Measurements from ENCODE around the gene ARHGEF6.
A peak's percentile ranks its signal among the peaks of the same experiment; 100 is the strongest.
"Not testable (repeated sequence)": the region's sequence is repeated elsewhere in the genome, so short reads cannot be mapped to it uniquely, and the experiment has no call there.

ARHGEF6 gene

GRCh38 chrX:136780763-136781162 is at the start of gene ARHGEF6:
TSS of gene ARHGEF6 (minus strand) at chrX:136780932. CDS start at chrX:136780882, 50 bp downstream.
- no peak for DNase-seq (ENCODE audit: low read depth)

DNA sequence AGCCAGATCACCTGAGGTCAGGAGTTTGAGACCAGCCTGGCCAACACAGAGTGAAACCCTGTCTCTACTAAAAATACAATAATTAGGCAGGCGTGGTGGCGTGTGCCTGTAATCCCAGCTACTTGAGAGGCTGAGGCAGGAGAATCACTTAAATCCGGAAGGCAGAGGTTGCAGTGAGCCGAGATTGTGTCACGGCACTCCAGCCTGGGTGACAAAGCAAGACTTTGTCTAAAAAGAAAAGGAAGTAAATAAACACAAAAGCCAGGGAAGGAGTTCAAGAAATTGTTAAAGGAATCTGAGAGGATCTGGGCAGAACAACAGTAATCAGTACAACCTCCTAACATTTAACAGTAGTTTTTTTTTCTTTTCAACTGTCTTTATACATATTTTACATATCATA is 48.7 kb upstream of the ARHGEF6 start:
- DNase-seq (ENCODE audit: low read depth): no peak

DNA sequence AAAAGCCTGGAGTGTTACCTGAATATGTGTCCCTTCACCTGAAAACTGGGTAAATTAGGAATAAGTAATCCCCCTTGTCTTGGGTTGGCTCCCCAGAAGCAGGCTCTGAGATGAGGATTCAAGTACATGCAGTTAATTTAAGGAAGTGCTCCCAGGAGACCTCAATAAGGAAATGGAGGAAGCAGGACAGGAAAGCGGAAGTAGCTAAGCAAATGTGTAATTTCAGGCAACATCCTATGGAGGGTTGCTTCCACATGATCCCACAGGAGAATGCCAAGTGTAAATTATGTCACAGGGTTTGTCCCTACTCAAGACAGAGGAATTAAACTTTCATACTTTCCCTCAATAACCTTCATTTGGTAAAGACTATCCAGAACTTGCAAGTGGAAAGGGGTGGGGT is 48.1 kb upstream of the ARHGEF6 start:
- DNase-seq (ENCODE audit: low read depth): no peak

- no peak for DNase-seq (ENCODE audit: low read depth)
Observed at GRCh38 chrX:136827026-136827425, 46.3 kb upstream of the ARHGEF6 start.

GRCh38 chrX:136825771-136826170 is 45.0 kb upstream of the ARHGEF6 start:
- DNase-seq (ENCODE audit: low read depth): no peak

DNA sequence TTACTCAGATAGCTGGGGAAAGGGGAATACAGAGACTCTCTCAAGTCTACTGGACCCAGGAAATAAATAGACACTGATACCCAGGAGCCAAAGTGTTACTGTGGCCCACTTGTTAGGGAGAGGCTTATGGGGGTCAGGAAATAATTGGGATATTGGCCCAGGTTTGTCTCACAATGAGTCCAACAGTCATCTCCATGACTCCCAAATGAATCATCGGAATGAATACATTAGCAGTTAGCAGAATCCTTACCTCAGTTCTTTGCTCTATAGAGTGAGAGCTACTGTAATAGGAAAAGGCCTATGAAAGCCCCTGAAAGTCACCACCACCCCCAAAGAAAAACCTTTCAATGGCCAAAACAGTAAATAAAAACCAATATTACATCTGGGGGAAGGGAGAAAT is 42.4 kb upstream of the ARHGEF6 start:
- DNase-seq (ENCODE audit: low read depth): peak; percentile 3

GRCh38 chrX:136822337-136823095 is 41.8 kb upstream of the ARHGEF6 start:
- no peak for DNase-seq (ENCODE audit: low read depth)

DNA sequence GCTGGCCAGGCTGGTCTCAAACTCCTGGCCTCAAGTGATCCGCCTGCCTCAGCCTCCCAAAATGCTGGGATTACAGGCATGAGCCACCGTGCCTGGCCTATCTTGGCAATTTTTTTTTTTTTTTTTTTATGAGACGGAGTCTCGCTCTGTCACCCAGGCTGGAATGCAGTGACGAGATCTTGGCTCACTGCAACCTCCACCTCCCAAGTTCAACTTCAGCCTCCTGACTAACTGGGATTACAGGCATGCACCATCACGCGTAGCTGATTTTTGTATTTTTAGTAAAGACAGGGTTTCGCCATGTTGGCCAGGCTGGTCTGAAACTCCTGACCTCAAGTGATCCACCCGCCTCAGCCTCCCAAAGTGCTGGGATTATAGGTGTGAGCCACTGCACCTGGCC is 39.0 kb upstream of the ARHGEF6 start:
- not testable (repeated sequence) for DNase-seq (ENCODE audit: low read depth)

GRCh38 chrX:136819031-136819703 is 38.4 kb upstream of the ARHGEF6 start:
- no peak for DNase-seq (ENCODE audit: low read depth)

DNA sequence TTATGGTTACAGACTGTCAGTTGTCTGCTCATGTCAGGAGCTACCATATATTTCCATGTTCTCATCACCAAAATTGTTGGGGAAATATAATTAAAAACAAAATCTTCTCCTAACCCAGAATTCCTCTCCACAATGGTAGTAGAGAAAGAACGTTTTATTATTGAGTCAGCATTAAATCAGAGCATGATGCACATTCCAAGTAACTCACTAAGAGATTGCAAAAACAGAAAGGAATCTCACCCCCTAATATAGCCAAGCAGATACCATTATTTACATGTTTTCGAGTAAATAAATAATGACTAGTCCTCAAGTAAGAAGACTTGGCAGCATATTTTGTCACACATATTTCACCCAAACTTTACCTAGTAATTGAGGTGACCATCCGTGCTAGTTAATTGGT is 36.2 kb upstream of the ARHGEF6 start:
- no peak for DNase-seq (ENCODE audit: low read depth)

GRCh38 chrX:136814847-136815750 is 34.4 kb upstream of the ARHGEF6 start:
- DNase-seq (ENCODE audit: low read depth): no peak

DNA sequence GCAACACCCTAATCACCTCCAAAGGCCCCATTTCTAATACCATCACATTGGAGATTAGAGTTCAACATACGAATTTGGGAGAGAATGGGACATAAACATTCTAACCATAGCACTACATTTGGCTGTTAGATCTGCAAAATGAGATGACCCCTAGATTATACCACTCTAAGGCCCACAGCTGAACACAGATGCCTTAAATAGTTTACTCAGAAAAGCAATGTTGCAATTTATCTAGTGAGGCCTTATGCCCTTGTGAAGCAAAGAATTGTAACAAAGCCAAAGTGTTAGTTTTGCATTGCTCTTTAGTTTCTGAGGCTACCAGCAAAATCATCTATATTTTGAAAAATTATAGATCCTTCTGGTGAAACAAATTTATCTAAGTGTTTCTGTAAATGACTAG is 31.6 kb upstream of the ARHGEF6 start:
- DNase-seq (ENCODE audit: low read depth): no peak

DNA sequence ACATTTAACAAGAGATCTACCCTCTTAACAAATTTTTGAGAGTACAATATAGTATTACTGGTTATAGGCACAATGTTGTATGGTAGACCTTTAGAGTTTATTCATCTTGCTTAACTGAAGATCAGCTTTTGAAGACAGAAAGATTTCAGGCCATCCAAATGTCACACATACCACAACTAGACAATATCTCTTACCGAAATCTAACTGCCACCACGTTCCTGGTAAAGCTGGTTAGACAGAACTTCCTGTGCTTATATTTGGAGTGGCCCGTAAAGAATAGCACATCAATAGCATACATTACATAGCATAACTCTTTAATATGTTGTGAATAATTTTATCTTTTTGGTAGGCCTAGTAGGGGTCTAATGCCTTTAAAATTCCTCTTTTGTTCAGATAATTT is 29.8 kb upstream of the ARHGEF6 start:
- no peak for DNase-seq (ENCODE audit: low read depth)

DNA sequence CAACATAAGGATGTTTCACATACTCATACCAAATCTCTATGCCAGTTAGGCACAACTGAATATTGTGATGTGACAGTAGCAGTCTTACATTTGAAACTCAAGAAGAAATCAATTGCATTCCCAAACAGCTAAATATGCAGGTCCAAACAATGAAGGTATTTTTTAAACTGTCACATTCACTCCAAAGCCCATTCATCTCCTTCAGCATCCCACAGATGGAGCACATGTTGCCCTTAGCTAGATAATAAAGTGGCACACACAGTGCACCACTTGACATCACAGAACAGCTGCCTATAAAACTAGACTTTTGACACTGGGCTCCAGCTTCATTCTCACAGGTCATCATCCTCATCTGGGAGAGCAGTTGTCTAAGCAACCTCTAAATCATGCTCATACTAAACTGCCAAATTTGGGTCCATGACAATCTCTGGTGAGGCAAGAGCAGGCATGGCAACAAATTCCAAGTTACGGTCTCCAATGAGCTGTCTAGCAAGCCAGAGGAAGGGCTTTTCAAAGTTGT is 26.2 kb upstream of the ARHGEF6 start:
- DNase-seq (ENCODE audit: low read depth): no peak

- DNase-seq (ENCODE audit: low read depth): no peak
Observed at GRCh38 chrX:136802515-136802914, 21.8 kb upstream of the ARHGEF6 start.

DNA sequence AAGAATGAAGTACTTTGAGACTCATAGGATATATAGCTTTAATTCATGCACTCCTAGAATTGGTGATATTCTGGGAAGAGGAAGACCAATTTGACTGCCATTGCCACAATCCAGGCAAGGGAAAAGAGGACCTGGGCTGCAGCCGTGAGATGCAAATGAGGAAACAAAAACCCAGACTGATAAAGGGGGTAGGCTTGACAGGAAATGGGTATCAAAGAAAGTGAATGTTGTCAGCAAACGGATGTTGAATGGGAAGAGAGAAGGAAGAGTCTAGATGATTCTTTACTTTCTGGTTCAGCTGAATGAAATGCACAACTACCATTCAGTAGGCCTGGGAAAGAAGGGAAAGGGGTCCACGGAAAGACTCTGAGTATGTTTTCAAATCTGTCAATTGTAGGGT is 17.1 kb upstream of the ARHGEF6 start:
- no peak for DNase-seq (ENCODE audit: low read depth)

- not testable (repeated sequence) for DNase-seq (ENCODE audit: low read depth)
Observed at GRCh38 chrX:136795132-136795531, 14.4 kb upstream of the ARHGEF6 start.

- DNase-seq (ENCODE audit: low read depth): not testable (repeated sequence)
Observed at GRCh38 chrX:136794660-136795059, 13.9 kb upstream of the ARHGEF6 start.

- no peak for DNase-seq (ENCODE audit: low read depth)
Observed at GRCh38 chrX:136794080-136794479, 13.3 kb upstream of the ARHGEF6 start.

- no peak for DNase-seq (ENCODE audit: low read depth)
Observed at GRCh38 chrX:136789856-136790255, 9.1 kb upstream of the ARHGEF6 start.

DNA sequence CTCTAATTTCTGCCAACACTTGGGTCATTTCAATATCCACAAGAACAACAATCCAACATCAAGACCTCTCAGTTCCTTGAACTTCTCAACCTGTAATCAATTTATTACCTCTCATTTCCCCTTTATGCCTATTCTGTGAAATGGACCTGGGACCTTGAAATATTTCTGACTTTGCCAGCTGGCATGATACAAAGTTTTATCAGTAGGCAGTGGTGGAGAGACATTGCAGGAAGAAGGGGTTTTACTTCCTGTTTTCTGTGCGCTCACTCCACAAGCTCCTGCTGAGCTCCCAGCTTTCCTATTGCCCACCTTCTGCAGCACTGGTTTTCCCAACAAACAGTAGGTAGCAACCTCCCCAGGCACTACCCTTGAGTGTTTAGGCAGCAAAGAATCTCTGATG is 3.5 kb upstream of the ARHGEF6 start:
- DNase-seq (ENCODE audit: low read depth): no peak

DNA sequence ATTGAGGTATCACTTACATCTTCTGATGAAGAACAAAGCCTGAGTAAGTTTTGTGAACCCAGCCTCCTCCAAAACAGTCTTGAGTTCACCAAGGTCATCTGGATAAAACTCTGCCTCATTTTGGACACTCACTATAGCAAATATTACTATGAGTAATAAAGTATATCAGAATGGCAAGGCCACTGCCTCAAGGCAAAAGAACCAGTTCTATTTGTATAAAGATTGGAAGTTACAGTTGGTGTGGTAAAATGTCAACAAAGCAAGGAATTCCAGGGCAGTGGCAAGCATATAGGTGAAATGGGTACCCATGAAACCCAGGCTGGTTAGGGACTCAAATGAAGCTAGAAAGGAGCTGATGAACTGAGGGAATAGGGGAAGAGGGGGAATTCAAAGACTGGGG is 2.4 kb upstream of the ARHGEF6 start:
- DNase-seq (ENCODE audit: low read depth): no peak
